Fibroblast of villous mesenchyme (primary cell): ENCODE results near the gene APBA3. TPM values are rescaled to one million over a fixed set of nuclear protein-coding genes. Genes with fewer than 3 reads are reported as not detected.

Experiments
- DNase-seq: peaks from one replicate; pipeline ENCODE4 v3.0.0-alpha.2; 2010; ENCODE audit warnings: low read depth
- H3K4me3 ChIP-seq: 2 replicates; pipeline ENCODE4 v1.5.1; 2011; ENCODE audit warnings: low read depth, mild to moderate bottlenecking, low read length
- CTCF ChIP-seq: IDR thresholded peaks from 2 replicates; pipeline ENCODE4 v1.5.1; 2012; ENCODE audit warnings: low read depth, mild to moderate bottlenecking, low read length; ENCODE audit not compliant: insufficient read depth
- total RNA-seq: library from RNA; depleted of rRNA; stranded (reverse); fragments of >200 nt; gene quantifications from 2 replicates; pipeline ENCODE4 v1.2.3, GENCODE V29; 2012

The APBA3 gene
- total RNA-seq, 1 donor = 19.4 TPM

DNA sequence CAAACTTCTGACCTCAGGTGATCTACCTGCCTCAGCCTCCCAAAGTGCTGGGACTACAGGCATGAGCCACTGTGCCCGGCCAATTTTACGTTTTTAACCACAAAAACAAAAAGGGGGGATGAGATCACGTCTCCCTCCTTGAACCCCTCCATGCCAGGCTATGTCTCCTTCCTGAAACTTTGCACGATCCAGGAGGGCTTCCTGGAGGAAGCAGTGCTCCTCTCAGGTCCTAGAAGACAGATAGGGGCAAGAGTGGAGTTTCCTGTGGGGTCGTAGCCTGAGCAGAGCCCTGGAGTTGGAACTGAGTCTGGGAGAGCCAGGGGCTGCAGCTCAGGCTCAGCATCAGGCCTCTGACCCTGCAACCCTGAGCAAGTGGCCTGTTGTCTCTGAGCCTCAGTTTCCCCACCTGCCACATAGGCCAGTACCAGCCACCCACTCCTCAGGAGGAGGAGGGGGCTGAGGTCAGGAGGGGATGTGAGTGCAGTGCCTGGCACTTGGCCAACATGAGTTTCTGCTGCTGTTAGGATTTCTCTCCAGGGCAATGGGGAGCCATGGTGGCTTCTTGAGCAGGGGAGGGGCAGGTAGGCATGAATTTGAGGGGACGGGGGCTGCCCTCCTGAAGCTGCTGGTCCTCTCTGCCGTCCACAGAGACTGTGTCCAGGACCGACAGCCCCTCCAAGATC is 16.0 kb downstream of the APBA3 start:
- no peak for TF ChIP-seq CTCF
- no peak overlapping the region for H3K4me3 ChIP-seq
- DNase-seq = no peak

DNA sequence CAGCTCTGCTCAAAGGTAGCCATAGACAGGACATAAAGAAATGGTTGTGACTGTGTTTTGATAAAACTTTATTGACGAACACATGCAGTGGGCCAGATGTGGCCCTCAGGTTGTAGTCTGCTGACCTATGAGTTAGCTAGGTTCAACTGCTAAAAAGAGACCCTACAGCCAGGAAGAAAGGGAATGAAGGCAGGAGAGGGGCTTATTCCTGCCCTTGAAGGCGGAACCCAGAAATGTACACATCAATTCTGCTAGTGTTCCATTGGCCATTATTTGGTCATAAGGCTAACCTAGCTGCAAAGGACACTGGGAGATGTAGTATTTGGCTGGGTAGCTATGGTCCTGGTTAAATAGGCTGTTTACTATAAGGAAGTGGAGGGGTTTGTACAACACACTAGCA is 18.0 kb downstream of the APBA3 start:
- no peak for DNase-seq
- no peak for TF ChIP-seq CTCF
- H3K4me3 ChIP-seq = no peak overlapping the region

DNA sequence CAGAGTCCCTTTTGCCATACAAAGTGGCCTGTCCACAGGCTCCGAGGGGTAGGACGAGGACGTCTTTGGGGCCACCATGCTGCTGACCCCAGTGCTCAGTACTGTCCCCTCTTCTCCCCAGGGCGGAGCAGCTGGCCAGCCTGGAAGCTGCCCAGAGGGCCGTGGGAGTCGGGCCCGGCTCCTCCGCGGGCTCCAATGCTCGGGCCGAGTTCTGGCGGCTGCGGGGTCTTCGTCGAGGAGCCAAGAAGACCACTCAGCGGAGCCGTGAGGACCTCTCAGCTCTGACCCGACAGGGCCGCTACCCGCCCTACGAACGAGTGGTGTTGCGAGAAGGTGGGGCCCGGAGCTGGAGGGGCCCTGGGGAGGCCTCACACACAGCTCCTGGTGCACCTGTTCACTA is 21.1 kb downstream of the APBA3 start:
- TF ChIP-seq CTCF = no peak
- no peak overlapping the region for H3K4me3 ChIP-seq
- DNase-seq = no peak

DNA sequence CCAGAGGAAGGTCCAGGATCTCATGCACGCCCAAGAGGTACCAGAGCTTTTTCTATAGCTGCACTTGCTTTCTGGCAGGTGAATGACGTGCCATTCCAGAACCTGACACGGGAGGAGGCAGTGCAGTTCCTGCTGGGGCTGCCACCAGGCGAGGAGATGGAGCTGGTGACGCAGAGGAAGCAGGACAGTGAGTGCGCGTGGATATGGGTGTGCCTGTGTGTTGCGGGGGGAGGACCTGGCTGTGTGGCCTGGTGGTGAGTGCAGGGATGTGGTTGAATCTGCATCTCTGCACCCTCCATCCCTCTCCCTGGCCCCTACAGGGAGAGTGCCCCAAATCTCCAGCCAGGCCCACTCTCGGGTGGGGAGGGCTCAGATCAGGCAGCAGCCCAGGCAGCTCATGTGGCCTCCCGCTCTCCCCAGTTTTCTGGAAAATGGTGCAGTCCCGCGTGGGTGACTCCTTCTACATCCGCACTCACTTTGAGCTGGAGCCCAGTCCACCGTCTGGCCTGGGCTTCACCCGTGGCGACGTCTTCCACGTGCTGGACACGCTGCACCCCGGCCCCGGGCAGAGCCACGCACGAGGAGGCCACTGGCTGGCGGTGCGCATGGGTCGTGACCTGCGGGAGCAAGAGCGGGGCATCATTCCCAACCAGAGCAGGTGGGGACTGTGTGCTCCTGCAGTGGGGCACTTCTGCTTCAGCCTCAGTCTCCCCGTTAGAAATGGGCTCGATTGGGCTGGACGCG is 22.8 kb downstream of the APBA3 start:
- no peak overlapping the region for H3K4me3 ChIP-seq
- no peak for DNase-seq
- TF ChIP-seq CTCF = no peak

GRCh38 chr19:3737487-3738205 is 23.8 kb downstream of the APBA3 start:
- no peak for TF ChIP-seq CTCF
- DNase-seq = no peak

GRCh38 chr19:3736106-3736724 is 25.3 kb downstream of the APBA3 start:
- H3K4me3 ChIP-seq = no peak overlapping the region
- DNase-seq = no peak
- no peak for TF ChIP-seq CTCF

More at GRCh38 chr19:3737487-3738205, 23.8 kb downstream of the APBA3 start:
- H3K4me3 ChIP-seq = no peak overlapping the region
